ENCODE measurements around the gene DNLZ. TPM values are rescaled to one million over a fixed set of nuclear protein-coding genes. Genes with fewer than 3 reads are reported as not detected.
A peak's percentile ranks its signal among the peaks of the same experiment; 100 is the strongest.

DNLZ gene
- total and polyA plus RNA-seq, 9 of the 15 experiments (the other 6 are each of a cell fraction or from before 2014, with no cell fraction given), result 0.17 to 44.6 (median 3.4) TPM

GRCh38 chr9:136399176-136400037, 35.9 kb upstream of the DNLZ start:
- peaks cover 7 to 43% of the 10 kb centered on the region in 2 experiments; a peak in 4 of 5 replicates for H3K4me1 ChIP-seq (replicated peaks in 1 of 2; ENCODE audit: control insufficient read depth in 2 of 2, insufficient read depth in 2 of 2, low read length in 2 of 2)
- H3K9me3 ChIP-seq (replicated peaks; ENCODE audit: control insufficient read depth, insufficient read depth, low read depth, low read length), result no peaks in the 10 kb centered on the region
- ATAC-seq (peak; percentile 16), FAIRE-seq (no peak), DNase-seq (ENCODE audit: extremely low read depth in 1 of 4, low spot score in 3 of 4) (peak in 2 of 4 experiments; percentile 36 to 43)
- H3K27me3 ChIP-seq (ENCODE audit: control insufficient read depth in 2 of 2, insufficient read depth in 2 of 2, low read length in 2 of 2), result no peaks in the 10 kb centered on the region
- H3K4me3 ChIP-seq, result peak overlapping the region; percentile 98
- H3K79me2 ChIP-seq (ENCODE audit: control insufficient read depth, insufficient read depth, low read length), result peaks cover 28% of the 10 kb centered on the region
- peak overlapping the region; percentile 78 to 98 for H3K9ac ChIP-seq (ENCODE audit: insufficient read depth in 1 of 2, low read depth in 2 of 2, low read length in 2 of 2)
- H3K36me3 ChIP-seq (ENCODE audit: control insufficient read depth, insufficient read depth, low read length), result peaks cover 72% of the 10 kb centered on the region
- peak overlapping the region; percentile 69 for H3K27ac ChIP-seq (ENCODE audit: extremely low read depth, low read depth, low read length)
- ChIA-PET CTCF (ENCODE audit: low intra/inter-chr PET ratio) (interaction anchor here (0.8 to 1.9 kb wide), 6 partner anchors 36 to 232 kb away, joined by 3 to 10 read pairs (median 5); partner anchors contain the start of gene DNLZ), POLR2A (interaction anchor here (0.6 to 1.0 kb wide), 4 partner anchors 27 to 469 kb away, joined by 3 to 4 read pairs (median 4); partner anchors contain the start of gene DNLZ)
- peak overlapping the region; percentile 44; the same call in 1 of the 2 replicates for H2AFZ ChIP-seq (ENCODE audit: low read depth, low read length)
- intact Hi-C loops (cut with micrococcal nuclease) (loop anchor here (1.0 to 2.0 kb wide), 3 partner anchors 34 to 61 kb away; no protein-coding TSS in a partner anchor), in situ Hi-C loops (cut with MboI) (no loop called here)
- H3K9me1 ChIP-seq (ENCODE audit: control insufficient read depth, insufficient read depth, low read length), result no peaks in the 10 kb centered on the region
- H3K4me2 ChIP-seq (ENCODE audit: insufficient read depth, low read length), result peak overlapping the region; percentile 97
- no peaks in the 10 kb centered on the region; the same call in 1 of the 2 replicates for H4K20me1 ChIP-seq (replicated peaks; ENCODE audit: control insufficient read depth, insufficient read depth, low read length)
- BruUV-seq (replicated peaks), result no TSS peak
- under 1% methylated on average over 46 of the region's 67 CpGs for WGBS (ENCODE audit: insufficient coverage, low coverage, missing lambda C conversion rate)
- peak; percentile 42 for TF ChIP-seq CHD1 (IDR thresholded peaks at IDR 0.05; ENCODE audit: low read length)
- peak in 1 of 2 experiments; percentile 65; a peak in 1 of 4 replicates for TF ChIP-seq TEAD1 (CRISPR knock-in tag; IDR thresholded peaks at IDR 0.05)
- TF ChIP-seq, protein P1, sequence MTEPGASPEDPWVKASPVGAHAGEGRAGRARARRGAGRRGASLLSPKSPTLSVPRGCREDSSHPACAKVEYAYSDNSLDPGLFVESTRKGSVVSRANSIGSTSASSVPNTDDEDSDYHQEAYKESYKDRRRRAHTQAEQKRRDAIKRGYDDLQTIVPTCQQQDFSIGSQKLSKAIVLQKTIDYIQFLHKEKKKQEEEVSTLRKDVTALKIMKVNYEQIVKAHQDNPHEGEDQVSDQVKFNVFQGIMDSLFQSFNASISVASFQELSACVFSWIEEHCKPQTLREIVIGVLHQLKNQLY (CRISPR knock-in tag; conservative IDR thresholded peaks at IDR 0.05), result no peak
- no peak for TF ChIP-seq NR3C1 (CRISPR knock-in tag; IDR thresholded peaks at IDR 0.05)
- no peak for TF ChIP-seq REST (IDR thresholded peaks at IDR 0.05; ENCODE audit: borderline replicate concordance)
- 0 out of 2 replicates have a peak, but pooled peaks have one; percentile 10 for TF ChIP-seq REST (CRISPR knock-in tag; IDR thresholded peaks at IDR 0.05; ENCODE audit: low read depth)
- TF ChIP-seq CTCF (IDR thresholded peaks at IDR 0.05 in 2 of 3, conservative IDR thresholded peaks at IDR 0.05 in 1 of 3; ENCODE audit: insufficient read depth in 2 of 3, low read depth in 1 of 3, low read length in 3 of 3), result no peak

Measured in K562 (cell line).